NOMO-1 treated with DMSO at 0.1 percent for 48 hours (cell line): Measurements from ENCODE around the gene CPPED1.
A peak's percentile ranks its signal among the peaks of the same experiment; 100 is the strongest.

Source experiments
- DNase-seq: peaks from one replicate; lab custom pipeline; 2025; ENCODE audit not compliant: unreplicated experiment; lab: John Stamatoyannopoulos, UW

CPPED1 gene

DNA sequence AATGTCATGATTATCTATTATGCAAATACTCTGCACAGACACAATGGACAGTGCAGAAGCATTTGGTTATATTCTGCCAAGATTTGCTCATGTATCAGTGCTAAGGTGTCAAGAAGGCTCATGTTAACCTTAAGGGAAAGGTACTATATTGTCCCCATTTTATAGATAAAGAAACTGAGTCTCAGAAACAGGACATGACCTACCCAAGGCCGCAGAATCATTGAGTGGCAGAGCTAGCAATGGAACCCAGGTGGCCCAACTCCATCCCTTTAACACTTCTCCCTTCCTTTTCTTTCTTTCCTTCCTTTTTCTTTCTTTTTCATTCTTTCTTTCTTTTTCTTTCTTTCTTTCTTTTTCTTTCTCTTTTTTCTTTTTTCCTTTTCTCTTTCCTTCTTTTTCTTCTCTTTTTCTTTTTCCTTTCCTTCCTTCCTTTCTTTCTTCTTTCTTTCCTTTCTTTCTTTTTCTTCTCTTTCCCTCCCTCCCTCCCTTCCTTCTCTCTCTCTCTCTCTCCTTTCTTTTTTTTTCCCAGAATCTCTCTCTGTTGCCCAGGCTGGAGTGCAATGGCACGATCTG lies 149.8 kb downstream of the CPPED1 start:
- no peak for DNase-seq

DNA sequence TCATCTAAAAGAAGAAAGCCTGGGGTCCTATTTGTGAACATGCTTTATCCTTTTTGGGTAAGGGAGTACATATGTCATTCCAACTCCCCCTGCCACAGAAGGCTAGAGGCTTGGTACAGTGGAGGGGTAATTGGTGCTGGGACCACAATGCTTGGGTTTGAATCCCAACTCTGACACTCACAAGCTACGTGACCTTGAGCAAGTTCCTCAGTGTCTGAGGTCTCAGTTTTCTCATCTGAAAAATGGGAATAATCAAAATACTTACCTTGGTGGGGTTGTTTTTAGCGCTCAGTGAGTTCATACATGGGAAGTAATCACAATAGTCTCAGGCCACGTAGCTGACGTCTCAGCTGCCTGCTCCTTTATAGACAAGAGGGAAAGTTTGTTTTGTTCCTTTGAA lies 150.8 kb downstream of the CPPED1 start:
- no peak for DNase-seq

DNA sequence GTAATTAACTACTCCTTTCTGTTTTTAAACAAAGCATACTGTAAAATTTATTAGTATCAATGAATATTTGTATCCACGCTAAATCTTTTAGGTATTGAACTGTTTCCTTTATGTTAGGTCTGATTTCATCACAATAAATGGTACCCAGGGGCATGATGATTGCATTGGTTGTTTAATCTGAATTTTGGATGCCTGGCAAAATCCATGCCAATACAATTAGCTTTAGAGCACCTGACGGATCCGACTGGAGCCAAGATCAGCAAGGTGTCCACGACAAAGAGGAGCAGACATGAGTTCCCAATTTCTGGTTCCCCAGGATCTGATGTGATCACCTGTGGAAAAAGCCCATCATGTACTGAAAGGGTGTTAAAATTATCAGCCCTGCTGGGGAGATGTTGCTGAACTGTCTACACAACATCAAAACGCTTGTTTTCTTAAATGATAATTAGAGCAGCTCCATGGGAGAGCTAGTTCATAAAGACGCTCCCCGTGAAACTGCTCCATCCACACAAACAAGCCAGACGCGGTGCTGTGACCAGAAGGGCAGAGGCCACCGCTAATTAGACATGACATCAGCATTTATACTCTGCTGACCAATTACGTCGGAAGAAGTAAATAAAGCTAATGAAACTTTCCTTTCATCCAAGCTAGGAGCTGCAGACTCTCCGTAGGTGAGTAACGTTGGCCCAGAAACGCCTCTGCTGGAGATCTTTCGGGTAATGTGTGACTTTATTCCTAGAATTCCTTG lies 151.7 kb downstream of the CPPED1 start:
- no peak for DNase-seq

DNA sequence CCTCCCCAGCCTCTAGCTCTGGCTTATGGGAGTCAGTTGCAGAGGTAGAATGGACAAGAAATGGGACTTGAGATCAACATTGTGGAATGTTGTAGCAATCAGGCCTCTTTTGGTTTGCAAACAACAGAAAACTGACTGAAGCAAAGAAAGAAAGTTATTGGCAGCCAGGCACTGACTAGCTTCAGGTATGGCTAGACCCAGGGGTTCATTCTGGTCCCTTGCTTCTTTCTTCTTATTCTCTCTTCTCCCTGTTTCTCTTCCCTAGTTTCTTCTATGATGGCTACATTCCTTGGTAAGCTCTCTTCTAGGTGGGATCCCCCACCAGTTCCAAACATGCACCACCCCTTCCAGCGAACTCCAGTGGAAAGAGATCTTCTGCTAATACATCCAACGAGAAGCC lies 154.3 kb downstream of the CPPED1 start:
- DNase-seq = no peak

DNA sequence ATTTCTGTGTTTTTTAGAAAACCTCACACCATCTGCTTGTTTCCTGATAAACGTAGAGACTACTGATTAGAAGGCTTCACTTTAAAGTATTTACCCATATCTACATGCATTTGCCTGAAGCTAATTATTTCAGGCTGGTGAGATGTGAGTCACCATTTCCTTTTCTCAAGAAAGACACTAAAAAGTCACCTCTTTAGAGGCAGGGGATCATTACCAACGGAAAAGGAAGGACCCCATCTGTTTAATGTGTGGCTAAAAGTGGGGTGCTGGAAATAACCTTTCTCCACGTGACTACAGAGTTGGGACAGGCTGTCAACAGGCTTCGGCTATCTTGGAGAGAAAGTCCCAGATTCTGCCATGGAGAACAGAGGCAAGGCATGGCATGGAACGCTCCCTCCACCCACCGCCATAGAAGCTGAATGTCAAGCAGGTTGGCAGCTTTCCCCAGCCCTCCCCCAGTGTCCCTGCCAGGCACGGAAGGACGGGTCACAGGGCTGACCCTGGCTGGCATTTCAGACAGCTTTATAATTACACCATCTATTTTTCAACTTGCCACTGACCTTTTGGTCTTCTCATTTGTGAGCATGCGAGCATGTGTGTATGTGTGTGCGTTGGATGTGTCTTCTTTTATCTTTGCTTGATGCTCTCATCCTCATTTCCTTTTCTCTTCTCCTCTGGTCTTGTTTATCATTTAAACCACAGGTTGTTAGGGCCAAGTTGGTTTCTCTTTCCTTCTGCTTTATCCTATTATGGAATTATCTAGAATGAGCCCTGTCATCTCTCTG lies 157.0 kb downstream of the CPPED1 start:
- DNase-seq = peak; percentile 55

DNA sequence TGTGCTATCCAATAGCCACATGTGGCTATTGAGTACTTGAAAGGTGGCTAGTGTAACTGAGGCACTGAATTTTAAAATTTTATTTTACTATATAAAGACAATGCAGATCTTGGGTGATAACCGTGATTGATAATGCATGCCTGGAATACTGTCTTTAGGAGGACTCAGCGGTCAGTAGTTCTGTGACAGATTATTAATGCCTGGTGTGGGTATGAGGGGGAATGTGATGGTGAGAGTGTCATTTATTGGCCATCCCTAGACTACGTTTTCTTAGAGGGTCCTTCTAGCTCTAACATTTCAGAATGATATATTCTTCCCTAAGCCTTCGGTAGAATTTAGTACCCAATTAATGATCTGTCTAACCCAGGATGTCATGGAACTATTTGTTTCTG lies 157.6 kb downstream of the CPPED1 start:
- DNase-seq = no peak

DNA sequence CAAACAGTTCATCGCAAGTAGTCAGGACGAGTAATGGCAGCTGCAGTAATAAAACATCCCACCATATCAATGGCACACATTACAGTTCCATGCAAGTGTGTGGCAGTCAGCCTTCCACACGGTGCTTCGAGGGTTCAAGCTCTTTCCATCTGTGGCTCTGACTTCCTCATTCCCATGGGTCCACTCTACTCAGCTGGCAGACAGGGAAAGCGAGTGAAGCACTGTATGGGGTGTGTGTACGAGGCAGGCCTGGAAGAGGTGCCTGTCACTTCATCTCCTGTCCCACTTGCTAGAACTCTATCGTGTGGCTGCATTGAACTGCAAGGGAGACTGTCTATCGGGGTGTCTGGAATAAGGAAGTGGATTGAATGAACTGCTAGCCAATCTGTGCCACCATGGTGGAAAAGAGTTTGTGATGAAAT lies 160.6 kb downstream of the CPPED1 start:
- no peak for DNase-seq

DNA sequence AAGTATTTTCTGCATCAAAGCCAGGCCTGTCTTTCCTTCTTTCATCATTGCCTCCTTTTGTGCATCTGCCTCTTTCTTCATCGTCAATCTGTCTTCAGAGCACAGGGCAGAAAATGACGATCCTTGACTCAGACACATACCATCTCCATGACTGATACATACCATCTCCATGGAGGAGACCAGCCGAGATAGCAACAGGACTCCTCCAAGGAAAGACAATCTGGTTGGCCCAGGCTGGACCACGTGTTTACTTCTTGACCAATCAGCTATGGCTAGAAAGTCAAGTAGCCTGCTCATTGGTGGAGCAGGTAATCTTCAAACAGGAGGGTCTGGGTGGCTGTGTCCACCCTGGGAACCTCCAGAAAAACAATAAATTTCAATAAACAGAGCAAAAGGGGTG lies 164.6 kb downstream of the CPPED1 start:
- DNase-seq = no peak

DNA sequence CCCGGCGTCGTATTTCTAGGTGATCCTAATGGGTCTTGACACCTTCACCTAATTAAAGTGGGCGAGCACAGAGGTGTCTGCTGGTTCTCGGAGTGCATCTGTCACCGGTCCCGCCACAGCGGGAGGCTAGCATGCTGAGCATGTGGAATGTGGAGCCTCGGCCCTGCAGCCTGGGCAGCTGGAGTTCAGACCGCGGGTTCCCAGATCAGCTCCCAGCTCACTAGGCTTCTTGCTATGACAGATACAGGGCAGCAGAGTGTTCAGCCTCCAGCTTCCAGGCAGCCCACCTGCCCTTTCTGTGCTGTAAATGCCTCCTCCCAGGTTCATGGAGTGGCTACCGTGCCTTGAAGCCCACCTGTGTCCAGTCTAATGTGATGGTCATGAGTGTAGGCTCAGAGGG lies 166.7 kb downstream of the CPPED1 start:
- DNase-seq = no peak

DNA sequence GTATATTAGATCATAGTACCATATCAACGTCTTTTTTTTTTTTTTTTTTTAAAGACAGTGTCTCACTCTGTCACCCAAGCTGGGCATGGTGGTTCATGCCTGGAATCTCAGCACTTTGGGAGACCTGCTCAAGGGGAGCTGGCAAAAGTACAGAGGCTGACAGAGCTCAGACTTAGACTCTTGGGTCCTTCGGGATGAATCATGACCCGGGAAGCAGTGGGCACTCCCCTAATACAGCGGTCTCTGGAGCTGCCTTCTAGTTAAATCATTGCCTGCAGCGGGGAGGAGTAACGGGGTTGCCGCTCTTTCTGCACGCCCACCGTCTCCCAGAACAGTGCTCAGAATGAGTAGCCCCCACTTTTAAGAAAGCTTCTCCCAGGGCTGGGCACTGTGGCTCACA lies 174.4 kb downstream of the CPPED1 start:
- DNase-seq = no peak

DNA sequence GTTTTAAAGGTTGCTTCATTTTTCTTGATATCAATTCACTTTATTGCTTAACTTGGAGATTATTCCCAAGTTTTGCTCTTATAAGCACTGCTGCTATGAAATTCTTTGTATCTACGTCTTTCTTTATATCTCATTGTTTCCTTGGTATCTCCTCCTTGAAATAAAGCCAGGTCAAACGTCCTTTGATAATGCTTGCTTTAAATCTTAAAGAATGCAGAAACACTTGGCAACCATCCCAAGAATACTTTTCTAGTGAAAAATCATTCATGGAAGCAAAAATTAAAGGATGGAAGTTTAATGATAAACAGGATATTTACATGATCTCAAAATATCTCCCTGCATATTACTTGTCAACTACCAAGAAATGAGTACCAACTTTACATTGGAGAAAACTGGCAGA lies 175.2 kb downstream of the CPPED1 start:
- DNase-seq = no peak

DNA sequence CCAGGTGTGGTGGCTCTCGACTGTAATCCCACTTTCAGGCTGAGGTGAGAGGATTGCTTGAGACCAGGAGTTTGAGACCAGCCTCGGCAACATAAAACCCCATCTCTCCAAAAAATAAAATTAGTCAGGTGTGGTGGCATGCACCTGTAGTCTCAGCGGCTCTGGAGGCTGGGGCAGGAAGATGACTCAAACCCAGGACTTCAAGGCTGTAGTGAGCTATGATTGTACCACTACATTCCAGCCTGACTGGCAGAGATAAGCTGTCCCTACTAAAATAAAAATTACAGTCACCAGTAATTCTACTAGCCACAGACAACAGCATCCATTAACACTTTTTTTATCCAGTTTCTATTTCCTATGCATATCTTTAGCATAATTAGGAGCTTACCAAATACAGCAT lies 176.3 kb downstream of the CPPED1 start:
- DNase-seq = no peak

DNA sequence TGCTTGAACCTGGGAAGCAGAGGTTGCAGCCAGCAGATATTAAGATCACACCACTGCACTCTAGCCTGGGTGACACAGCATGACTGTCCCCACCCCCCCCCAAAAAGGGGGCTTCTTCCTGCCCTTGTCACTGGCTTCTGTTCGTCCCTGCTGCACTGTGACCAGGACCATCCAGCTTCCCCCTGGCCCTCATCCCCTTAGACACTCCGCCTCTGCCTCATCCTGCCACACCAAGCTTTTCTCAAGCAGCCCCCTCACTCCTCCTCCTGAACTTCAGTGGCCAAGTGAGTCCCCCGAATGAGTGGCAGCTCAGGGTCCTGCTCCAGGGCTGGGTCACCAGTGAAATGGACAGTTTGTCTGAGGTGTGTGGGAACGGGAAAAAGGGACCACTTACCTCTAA lies 177.3 kb downstream of the CPPED1 start:
- no peak for DNase-seq

DNA sequence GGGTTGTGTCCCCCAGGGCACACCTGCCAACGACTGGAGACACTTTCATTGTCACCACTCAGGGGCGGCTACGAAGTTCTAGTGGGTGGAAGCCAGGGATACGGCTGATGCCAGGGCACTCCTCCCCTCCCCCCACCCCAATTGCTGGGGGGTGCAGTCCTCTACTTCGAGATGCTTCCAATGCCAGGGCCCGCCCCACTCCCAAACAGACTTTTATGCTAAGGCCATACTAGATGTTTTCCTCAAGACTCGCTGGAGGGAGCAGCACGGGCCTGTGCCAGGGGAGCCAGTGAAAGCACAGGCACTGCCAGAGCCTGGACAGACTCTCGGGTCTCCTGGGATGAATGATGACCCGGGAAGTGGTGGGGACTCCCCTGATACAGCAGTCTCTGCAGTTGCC lies 178.0 kb downstream of the CPPED1 start:
- no peak for DNase-seq

DNA sequence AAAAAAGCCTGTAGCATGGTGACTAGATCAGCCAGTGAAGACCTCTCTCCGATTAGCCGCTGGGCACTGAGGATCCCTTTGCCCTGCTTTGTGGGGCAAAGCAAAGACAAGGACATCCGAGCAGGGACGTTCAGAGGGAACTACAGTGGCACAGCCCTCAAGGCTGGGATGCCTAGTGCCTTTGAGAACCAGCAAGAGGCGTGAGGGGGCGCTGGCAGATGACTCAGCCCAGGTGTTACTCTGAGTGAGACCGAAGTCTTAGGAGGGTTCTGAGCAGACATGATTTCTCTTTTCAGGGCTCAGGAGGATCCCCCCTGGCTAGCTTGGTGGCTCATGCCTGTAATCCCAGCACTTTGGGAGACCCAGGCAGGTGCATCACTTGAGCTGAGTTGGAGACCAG lies 178.6 kb downstream of the CPPED1 start:
- DNase-seq = no peak

DNA sequence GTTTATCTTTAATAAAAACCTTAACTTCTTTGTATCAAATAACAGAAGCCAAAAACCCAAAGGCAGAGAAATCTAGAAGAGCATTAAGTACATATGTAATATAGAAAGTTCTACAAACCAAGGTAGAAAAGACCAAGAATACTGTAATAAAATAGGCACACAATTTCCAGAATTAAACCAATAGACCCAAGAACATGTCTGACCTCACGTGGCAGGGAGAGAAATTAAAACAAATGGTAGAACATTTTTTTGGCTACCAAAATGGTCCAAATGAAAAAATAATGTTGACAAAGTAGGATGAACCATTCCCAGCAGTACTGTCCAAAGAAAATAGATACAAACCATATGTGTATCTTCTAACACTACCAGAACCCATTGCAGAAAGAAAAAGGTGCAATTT lies 183.5 kb downstream of the CPPED1 start:
- DNase-seq = no peak

DNA sequence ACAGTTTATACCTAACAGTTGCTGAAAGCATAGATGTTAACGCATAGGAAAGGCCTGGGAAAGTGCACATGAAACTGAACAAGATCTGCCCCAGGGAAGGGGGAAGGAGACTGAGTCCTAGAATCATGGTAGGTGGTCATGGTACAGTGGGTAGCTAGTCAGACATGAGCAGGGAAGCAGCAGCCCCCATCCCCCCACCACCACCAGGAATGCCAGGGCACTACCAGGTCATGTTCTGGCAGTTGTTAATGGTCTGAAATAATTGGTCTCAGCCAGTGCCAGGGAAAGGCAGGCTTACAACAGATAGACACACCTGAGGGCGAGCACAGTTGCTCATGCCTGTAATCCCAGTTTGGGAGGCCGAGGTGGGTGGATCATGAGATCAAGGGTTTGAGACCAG lies 185.2 kb downstream of the CPPED1 start:
- DNase-seq = no peak

DNA sequence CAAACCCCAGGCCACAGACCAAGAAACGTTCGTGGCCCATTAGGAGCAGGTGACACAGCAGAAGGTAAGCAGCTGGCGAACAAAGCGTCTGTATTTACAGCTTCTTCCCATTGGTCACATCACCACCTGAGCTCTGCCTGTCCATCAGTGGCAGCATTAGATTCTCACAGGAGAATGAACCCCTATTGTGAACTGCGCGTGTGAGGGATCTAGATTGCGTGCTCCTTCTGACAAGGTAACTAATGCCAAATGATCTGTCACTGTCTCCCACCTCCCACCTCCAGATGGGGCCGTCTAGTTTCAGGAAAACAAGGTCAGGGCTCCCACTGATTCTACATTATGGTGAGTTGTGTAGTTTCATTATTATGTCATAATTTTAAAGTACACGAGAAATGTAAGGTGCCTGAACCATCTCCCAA lies 186.3 kb downstream of the CPPED1 start:
- no peak for DNase-seq

DNA sequence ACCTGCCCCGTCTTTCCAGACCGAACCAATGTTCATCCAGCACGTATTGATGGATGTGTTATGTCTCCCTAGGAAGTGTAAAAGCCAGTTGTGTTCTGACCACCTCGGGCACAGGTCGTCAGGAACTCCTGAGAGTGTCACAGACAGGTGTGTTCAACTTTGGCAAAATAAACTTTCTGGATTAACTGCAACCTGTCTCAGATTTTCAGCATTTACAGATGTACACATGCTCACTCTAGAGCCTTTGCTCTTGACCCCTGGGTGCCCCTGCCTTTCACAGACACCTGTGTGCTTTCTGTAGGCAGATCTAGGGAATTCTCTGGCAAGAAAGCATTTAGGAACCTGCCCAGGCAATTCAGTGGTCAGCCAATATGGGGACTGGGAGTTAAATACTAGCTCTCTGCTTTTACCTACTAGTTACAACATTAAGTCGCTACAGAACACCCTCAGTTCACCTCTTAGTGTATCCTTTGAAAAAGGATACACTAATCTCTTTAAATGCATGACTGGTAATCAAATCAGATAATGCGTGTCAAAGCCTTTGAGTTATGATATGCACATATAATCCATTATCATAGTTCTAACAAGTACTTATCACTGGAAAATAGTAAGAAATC lies 188.9 kb downstream of the CPPED1 start:
- no peak for DNase-seq

DNA sequence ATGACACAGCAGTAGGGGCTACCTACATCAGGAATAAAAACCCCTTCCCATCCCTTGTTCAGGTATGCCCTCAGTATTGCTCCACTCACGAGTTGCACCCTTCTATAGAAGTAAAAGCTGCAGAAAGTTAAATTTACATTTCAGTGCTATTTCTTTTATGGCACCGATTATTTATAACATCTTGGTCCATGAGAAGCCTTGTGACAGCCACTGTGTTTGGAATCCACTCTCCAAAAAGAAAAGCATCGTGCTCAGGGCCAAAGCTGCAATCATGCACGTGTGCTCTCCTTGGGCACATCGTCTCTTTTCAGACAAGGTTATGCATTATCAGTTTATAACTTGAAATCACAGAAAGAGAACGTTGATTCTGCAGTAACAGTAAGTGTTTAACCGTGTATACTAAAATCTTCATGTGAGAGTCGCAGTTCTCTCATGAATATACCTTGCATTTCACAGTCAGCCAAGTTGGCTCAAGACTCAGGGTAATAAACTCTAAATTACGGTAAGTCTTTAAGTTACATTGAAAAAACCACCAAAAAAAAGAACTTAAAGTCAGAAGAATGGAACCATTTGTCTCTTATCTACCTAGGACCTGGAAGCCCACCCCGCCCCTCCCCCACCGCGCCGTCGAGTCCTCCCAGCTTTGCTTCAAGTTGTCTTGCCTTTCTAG lies 189.6 kb downstream of the CPPED1 start:
- DNase-seq = no peak
